ENCODE measurements around the gene DMRTB1.

Gene DMRTB1

GRCh38 chr1:53459321-53460175 is at the start of gene DMRTB1:
Gene DMRTB1 (plus strand): TSS chr1:53459399. CDS start chr1:53459454, 55 bp downstream.
- Mint-ChIP-seq H3K36me3 (ENCODE audit: insufficient read depth) (no peaks in the 10 kb centered on the region), H3K9me3 (no peaks in the 10 kb centered on the region), H3K27ac (ENCODE audit: low read depth) (no peak within 1 kb of the TSS), H3K4me1 (no peaks in the 10 kb centered on the region), H3K4me3 (no peak within 1 kb of the TSS), H3K27me3 (no peaks in the 10 kb centered on the region)
- no peak for ATAC-seq (replicated peaks; ENCODE audit: extremely low read depth, poor library complexity, severe bottlenecking)
- DNase-seq (ENCODE audit: low spot score in 2 of 2): no peak

GRCh38 chr1:53409695-53410094 is 49.5 kb upstream of the DMRTB1 start:
- Mint-ChIP-seq H3K27me3 (no peaks in the 10 kb centered on the region), H3K36me3 (ENCODE audit: insufficient read depth) (peaks cover 4% of the 10 kb centered on the region), H3K9me3 (no peaks in the 10 kb centered on the region), H3K4me3 (peak overlapping the region; percentile 70), H3K4me1 (peaks cover 74% of the 10 kb centered on the region), H3K27ac (ENCODE audit: low read depth) (peak overlapping the region; percentile 97)
- ATAC-seq (replicated peaks; ENCODE audit: extremely low read depth, poor library complexity, severe bottlenecking): peak; percentile 17
- DNase-seq (ENCODE audit: low spot score in 2 of 2): no peak

DNA sequence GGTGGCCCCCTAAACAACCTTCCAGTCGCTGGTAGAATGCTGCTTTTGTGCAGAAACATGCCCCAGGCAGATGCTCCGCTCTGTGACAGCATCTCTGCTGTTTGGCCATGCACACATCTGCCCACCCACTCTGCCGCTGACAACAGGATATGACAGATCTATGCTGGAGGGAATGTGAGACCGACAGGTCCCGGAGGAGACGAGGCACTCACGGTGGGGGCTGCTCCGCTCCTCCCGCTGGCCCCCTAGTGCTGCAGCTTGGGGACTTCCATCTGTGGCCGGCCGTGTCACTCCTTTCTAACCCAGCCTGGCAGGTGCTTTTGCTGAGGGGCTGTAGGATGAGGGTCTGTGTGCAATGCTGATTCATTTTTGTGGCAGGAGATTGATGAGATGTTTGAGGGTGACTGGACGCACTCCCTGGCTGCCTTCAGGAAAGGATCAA is 49.1 kb upstream of the DMRTB1 start:
- no peaks in the 10 kb centered on the region for H3K27me3 Mint-ChIP-seq
- H3K36me3 Mint-ChIP-seq (ENCODE audit: insufficient read depth): peaks cover 6% of the 10 kb centered on the region
- peak; percentile 70 for ATAC-seq (replicated peaks; ENCODE audit: extremely low read depth, poor library complexity, severe bottlenecking)
- DNase-seq (ENCODE audit: low spot score in 2 of 2): peak in 1 of 2 donors; percentile 70
- peak overlapping the region; percentile 70 for H3K4me3 Mint-ChIP-seq
- H3K9me3 Mint-ChIP-seq: no peaks in the 10 kb centered on the region
- peaks cover 77% of the 10 kb centered on the region for H3K4me1 Mint-ChIP-seq
- peak overlapping the region; percentile 97 for H3K27ac Mint-ChIP-seq (ENCODE audit: low read depth)

- Mint-ChIP-seq H3K4me3 (peak overlapping the region; percentile 70), H3K4me1 (peaks cover 81% of the 10 kb centered on the region), H3K9me3 (no peaks in the 10 kb centered on the region), H3K36me3 (ENCODE audit: insufficient read depth) (peaks cover 6% of the 10 kb centered on the region), H3K27me3 (no peaks in the 10 kb centered on the region), H3K27ac (ENCODE audit: low read depth) (peak overlapping the region; percentile 97)
- ATAC-seq (replicated peaks; ENCODE audit: extremely low read depth, poor library complexity, severe bottlenecking): no peak
- DNase-seq (ENCODE audit: low spot score in 2 of 2): no peak
Observed at GRCh38 chr1:53410701-53411100, 48.5 kb upstream of the DMRTB1 start.

DNA sequence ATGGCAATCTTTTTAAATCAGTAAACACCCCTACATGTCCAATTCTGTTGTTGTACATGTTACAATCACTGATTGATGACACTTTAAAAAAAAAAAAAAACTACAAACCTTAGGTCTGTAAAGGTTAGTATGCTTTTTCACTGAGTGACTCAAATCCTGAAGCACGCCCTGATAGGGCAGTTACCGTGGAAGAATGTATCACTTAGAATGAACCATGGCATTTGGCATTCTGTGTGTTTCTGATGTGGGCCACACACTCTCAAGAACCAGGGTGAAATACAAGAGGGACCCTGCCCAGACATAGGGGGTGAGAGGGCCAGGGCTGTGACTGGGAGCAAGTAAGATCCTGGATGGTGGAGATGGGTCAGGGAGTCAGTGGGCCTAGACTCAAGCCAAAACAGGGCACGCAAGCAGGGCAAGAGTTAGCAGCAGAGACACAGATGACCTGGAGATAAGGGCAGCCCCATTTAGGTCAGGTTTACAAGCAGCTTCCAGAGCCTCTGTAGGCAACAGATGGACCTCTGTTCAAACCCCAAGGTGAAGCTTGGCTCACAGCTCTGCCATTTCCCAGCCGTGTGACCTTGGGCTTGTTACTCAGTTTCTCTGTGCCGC is 47.6 kb upstream of the DMRTB1 start:
- DNase-seq (ENCODE audit: low spot score in 2 of 2) (no peak), ATAC-seq (replicated peaks; ENCODE audit: extremely low read depth, poor library complexity, severe bottlenecking) (no peak)
- no peaks in the 10 kb centered on the region for H3K27me3 Mint-ChIP-seq
- peak overlapping the region; percentile 52 for H3K4me3 Mint-ChIP-seq
- peaks cover 6% of the 10 kb centered on the region for H3K36me3 Mint-ChIP-seq (ENCODE audit: insufficient read depth)
- peaks cover 79% of the 10 kb centered on the region for H3K4me1 Mint-ChIP-seq
- H3K9me3 Mint-ChIP-seq: no peaks in the 10 kb centered on the region
- H3K27ac Mint-ChIP-seq (ENCODE audit: low read depth): peak overlapping the region; percentile 97

DNA sequence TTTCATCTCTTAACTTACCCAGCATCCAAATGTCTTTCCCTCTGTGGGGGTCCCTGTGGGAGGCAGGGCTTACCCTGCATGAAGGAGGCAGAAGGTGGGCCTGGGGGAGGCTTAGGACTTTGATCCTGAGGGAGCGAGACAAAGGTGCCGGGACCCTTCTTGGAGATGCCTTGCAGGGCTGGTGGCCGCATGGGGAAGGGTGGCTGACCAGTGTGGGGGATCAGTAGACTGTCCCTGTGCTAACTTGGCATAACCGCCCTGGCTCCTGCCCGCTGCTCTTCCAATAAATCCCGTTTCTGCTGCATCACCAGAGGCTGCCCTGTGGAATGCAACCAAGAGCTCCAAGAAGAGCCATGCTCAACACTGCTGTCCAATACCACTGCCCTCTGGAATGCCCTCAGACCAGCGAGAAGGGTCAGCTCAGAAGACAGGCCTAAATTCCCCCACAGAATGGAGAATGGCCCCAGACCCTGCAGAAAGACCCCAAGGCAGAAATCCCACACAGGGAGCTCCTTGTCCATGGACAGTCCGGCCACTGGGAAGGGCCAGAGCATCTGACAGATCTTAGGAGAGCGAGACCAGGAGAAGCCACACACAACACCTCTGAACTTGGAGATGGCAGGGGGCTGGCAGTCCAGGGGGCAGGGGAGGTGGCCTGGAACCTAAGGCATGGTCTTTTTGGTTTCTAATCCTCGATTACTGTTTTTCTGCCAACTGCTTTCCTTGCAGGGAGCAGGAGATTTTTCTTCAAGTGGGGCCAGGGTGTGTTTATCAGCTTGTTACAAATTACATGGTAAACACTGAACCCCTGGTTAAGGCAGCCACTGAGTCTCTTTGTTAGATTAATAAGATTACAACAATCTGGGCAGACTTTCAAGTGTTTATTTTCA is 46.7 kb upstream of the DMRTB1 start:
- Mint-ChIP-seq H3K4me3 (peak overlapping the region; percentile 61), H3K9me3 (no peaks in the 10 kb centered on the region), H3K27me3 (no peaks in the 10 kb centered on the region), H3K36me3 (ENCODE audit: insufficient read depth) (peaks cover 6% of the 10 kb centered on the region), H3K4me1 (peaks cover 76% of the 10 kb centered on the region), H3K27ac (ENCODE audit: low read depth) (peak overlapping the region; percentile 97)
- no peak for ATAC-seq (replicated peaks; ENCODE audit: extremely low read depth, poor library complexity, severe bottlenecking)
- no peak for DNase-seq (ENCODE audit: low spot score in 2 of 2)

GRCh38 chr1:53413175-53414001 is 45.8 kb upstream of the DMRTB1 start:
- Mint-ChIP-seq H3K4me3 (peak overlapping the region; percentile 61), H3K27me3 (no peaks in the 10 kb centered on the region), H3K36me3 (ENCODE audit: insufficient read depth) (peaks cover 6% of the 10 kb centered on the region), H3K9me3 (no peaks in the 10 kb centered on the region), H3K27ac (ENCODE audit: low read depth) (peak overlapping the region; percentile 97), H3K4me1 (peaks cover 68% of the 10 kb centered on the region)
- peak; percentile 39 to 55 for DNase-seq (ENCODE audit: low spot score in 2 of 2)
- peak; percentile 79 for ATAC-seq (replicated peaks; ENCODE audit: extremely low read depth, poor library complexity, severe bottlenecking)

- peak overlapping the region; percentile 61 for H3K4me3 Mint-ChIP-seq
- H3K9me3 Mint-ChIP-seq: no peaks in the 10 kb centered on the region
- H3K4me1 Mint-ChIP-seq: peaks cover 64% of the 10 kb centered on the region
- H3K36me3 Mint-ChIP-seq (ENCODE audit: insufficient read depth): peaks cover 6% of the 10 kb centered on the region
- H3K27me3 Mint-ChIP-seq: no peaks in the 10 kb centered on the region
- no peak for DNase-seq (ENCODE audit: low spot score in 2 of 2)
- no peak for ATAC-seq (replicated peaks; ENCODE audit: extremely low read depth, poor library complexity, severe bottlenecking)
- peak overlapping the region; percentile 97 for H3K27ac Mint-ChIP-seq (ENCODE audit: low read depth)
Observed at GRCh38 chr1:53414632-53415031, 44.6 kb upstream of the DMRTB1 start.

DNA sequence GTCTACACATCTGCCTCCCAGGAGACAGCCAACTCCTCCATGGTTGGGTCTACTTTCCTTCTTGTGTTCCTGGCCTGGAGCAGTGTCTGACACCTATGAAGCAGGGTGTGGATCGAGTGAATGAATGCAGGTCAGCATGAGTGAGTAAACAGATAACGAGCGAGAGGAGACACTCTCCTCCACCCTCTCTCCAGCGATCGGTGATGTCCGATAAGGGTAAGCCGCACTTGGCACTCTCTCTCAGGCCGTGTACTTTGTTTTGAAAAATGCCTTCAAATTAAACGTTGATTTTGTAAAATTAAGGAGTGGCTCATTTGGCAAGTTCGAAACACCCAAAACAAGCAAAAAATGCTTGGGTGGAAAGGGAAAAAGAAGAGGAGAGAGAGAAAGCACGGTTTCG is 43.8 kb upstream of the DMRTB1 start:
- H3K27ac Mint-ChIP-seq (ENCODE audit: low read depth): peak overlapping the region; percentile 97

DNA sequence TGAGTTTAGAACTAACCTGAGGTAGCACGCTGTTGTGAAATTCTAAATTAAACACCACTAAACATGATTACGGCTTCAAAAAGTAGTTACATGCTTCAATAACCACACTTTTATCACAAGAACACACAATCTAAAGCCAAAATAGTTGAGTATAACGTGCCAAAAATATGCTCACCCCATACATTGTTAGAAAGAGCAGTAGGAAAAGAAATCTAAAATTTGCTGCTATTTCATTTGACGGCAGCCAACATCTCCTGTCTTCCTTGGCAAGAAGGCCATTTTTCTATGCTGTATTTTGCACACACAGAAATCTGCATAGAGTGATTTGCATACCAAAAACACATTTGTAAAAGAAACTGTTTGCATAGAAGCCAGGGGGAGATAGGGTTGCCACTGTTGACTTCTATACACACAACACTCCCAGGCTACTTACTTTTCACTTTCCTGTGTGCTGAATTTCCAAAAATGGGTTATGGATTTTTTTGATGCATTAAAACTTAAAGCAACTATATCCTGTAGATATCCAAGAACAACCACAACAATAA is 42.9 kb upstream of the DMRTB1 start:
- peaks cover 3% of the 10 kb centered on the region for H3K36me3 Mint-ChIP-seq (ENCODE audit: insufficient read depth)
- DNase-seq (ENCODE audit: low spot score in 2 of 2): no peak
- no peaks in the 10 kb centered on the region for H3K27me3 Mint-ChIP-seq
- no peak overlapping the region for H3K4me3 Mint-ChIP-seq
- peaks cover 47% of the 10 kb centered on the region for H3K4me1 Mint-ChIP-seq
- H3K9me3 Mint-ChIP-seq: no peaks in the 10 kb centered on the region
- H3K27ac Mint-ChIP-seq (ENCODE audit: low read depth): peak overlapping the region; percentile 46
- no peak for ATAC-seq (replicated peaks; ENCODE audit: extremely low read depth, poor library complexity, severe bottlenecking)

More for the DNA sequence above, 43.8 kb upstream of the DMRTB1 start:
- DNase-seq (ENCODE audit: low spot score in 2 of 2) (no peak), ATAC-seq (replicated peaks; ENCODE audit: extremely low read depth, poor library complexity, severe bottlenecking) (no peak)
- H3K36me3 Mint-ChIP-seq (ENCODE audit: insufficient read depth): peaks cover 4% of the 10 kb centered on the region
- H3K9me3 Mint-ChIP-seq: no peaks in the 10 kb centered on the region
- peaks cover 56% of the 10 kb centered on the region for H3K4me1 Mint-ChIP-seq
- H3K4me3 Mint-ChIP-seq: peak overlapping the region; percentile 23
- H3K27me3 Mint-ChIP-seq: no peaks in the 10 kb centered on the region

- DNase-seq (ENCODE audit: low spot score in 2 of 2) (no peak), ATAC-seq (replicated peaks; ENCODE audit: extremely low read depth, poor library complexity, severe bottlenecking) (no peak)
- Mint-ChIP-seq H3K27ac (ENCODE audit: low read depth) (no peak overlapping the region), H3K4me3 (no peak overlapping the region), H3K36me3 (ENCODE audit: insufficient read depth) (peaks cover 3% of the 10 kb centered on the region), H3K4me1 (peaks cover 39% of the 10 kb centered on the region), H3K9me3 (no peaks in the 10 kb centered on the region), H3K27me3 (no peaks in the 10 kb centered on the region)
Observed at GRCh38 chr1:53417074-53417511, 42.1 kb upstream of the DMRTB1 start.
